NCI-H748 (cell line): ENCODE data around the gene MT1H.
"Not testable (repeated sequence)": the region's sequence is repeated elsewhere in the genome, so short reads cannot be mapped to it uniquely, and the experiment has no call there.

Source experiments
- DNase-seq: peaks from one replicate; lab custom pipeline; 2025; ENCODE audit not compliant: unreplicated experiment; lab: John Stamatoyannopoulos, UW

Gene MT1H

GRCh38 chr16:56664506-56664905, 5.1 kb upstream of the MT1H start:
- DNase-seq, result no peak

- not testable (repeated sequence) for DNase-seq
These were observed 4.0 kb upstream of the MT1H start for GRCh38 chr16:56665286-56666261.

- no peak for DNase-seq
These were observed 1.7 kb upstream of the MT1H start, which contains the start of gene MT1G for GRCh38 chr16:56667581-56668571. Gene MT1G, minus strand, starts transcription at chr16:56668065. Its CDS starts 72 bp downstream, at chr16:56667993.

- no peak for DNase-seq
These were observed 416 bp downstream of the MT1H start for GRCh38 chr16:56669840-56670619.

GRCh38 chr16:56670620-56670934, 963 bp downstream of the MT1H start:
- no peak for DNase-seq

- not testable (repeated sequence) for DNase-seq
These were observed 2.1 kb downstream of the MT1H start for GRCh38 chr16:56671691-56672090.

- not testable (repeated sequence) for DNase-seq
These were observed 2.6 kb downstream of the MT1H start for GRCh38 chr16:56672171-56672570.

GRCh38 chr16:56672761-56673536, 3.3 kb downstream of the MT1H start:
- no peak for DNase-seq

- DNase-seq, result no peak
These were observed 4.3 kb downstream of the MT1H start for GRCh38 chr16:56673921-56674320.

GRCh38 chr16:56674570-56674969, 5.0 kb downstream of the MT1H start:
- DNase-seq, result not testable (repeated sequence)

- DNase-seq, result no peak
These were observed 6.1 kb downstream of the MT1H start for GRCh38 chr16:56675685-56676210.

- DNase-seq, result no peak
These were observed 7.9 kb downstream of the MT1H start for GRCh38 chr16:56677474-56677873.

- DNase-seq, result no peak
These were observed 9.6 kb downstream of the MT1H start for GRCh38 chr16:56679078-56679730.

GRCh38 chr16:56679818-56680217, 10.2 kb downstream of the MT1H start:
- no peak for DNase-seq

GRCh38 chr16:56681939-56682702, 12.5 kb downstream of the MT1H start, which contains the start of gene MT1X:
Gene MT1X, plus strand, starts transcription at chr16:56682470. Its CDS starts 71 bp downstream, at chr16:56682541.
- peak; percentile 83 for DNase-seq

GRCh38 chr16:56682703-56683397, 13.2 kb downstream of the MT1H start:
- DNase-seq, result no peak

GRCh38 chr16:56683424-56684172, 14.0 kb downstream of the MT1H start:
- DNase-seq, result no peak
